ENCODE data around the gene NRIP1. TPM values are rescaled to one million over a fixed set of nuclear protein-coding genes. Genes with fewer than 3 reads are reported as not detected.

The NRIP1 gene
- total RNA-seq, 1 donor from 2014 or later, result 72.1 TPM

DNA sequence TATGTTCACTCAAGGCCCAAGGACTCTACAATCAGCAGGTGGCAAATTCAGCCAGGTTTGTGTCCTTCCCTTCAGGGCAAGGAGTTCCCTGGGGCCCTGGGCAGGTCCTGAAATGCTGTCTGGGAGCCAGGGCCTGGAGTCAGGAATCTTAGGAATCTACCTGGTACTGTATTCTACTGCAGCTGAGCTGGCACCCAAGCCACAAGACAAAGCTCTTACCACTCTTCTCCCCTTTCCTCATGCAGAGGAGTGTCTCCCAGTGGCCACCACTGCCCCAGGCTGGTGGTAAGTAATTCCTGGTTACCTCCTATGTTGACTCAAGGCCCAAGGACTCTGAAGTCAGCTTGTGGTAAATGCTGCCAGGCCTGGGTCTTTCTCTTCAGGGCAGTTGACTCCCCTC, 153.4 kb downstream of the NRIP1 start:
- Mint-ChIP-seq H3K36me3 (ENCODE audit: low read depth, unreplicated experiment) (no peaks in the 10 kb centered on the region), H3K9me3 (ENCODE audit: unreplicated experiment) (no peaks in the 10 kb centered on the region), H3K4me1 (ENCODE audit: unreplicated experiment) (no peaks in the 10 kb centered on the region), H3K4me3 (ENCODE audit: unreplicated experiment) (no peak overlapping the region), H3K27ac (ENCODE audit: unreplicated experiment) (no peak overlapping the region), H3K27me3 (ENCODE audit: unreplicated experiment) (peaks cover 2% of the 10 kb centered on the region)
- no peak for DNase-seq (ENCODE audit: low spot score)
- TF ChIP-seq, protein P1, sequence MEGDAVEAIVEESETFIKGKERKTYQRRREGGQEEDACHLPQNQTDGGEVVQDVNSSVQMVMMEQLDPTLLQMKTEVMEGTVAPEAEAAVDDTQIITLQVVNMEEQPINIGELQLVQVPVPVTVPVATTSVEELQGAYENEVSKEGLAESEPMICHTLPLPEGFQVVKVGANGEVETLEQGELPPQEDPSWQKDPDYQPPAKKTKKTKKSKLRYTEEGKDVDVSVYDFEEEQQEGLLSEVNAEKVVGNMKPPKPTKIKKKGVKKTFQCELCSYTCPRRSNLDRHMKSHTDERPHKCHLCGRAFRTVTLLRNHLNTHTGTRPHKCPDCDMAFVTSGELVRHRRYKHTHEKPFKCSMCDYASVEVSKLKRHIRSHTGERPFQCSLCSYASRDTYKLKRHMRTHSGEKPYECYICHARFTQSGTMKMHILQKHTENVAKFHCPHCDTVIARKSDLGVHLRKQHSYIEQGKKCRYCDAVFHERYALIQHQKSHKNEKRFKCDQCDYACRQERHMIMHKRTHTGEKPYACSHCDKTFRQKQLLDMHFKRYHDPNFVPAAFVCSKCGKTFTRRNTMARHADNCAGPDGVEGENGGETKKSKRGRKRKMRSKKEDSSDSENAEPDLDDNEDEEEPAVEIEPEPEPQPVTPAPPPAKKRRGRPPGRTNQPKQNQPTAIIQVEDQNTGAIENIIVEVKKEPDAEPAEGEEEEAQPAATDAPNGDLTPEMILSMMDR (IDR thresholded peaks at IDR 0.05; ENCODE audit: unreplicated experiment), result no peak
